PC-3 (cell line): ENCODE results near the gene HBD. TPM values are rescaled to one million over a fixed set of nuclear protein-coding genes. Genes with fewer than 3 reads are reported as not detected.

Experiments
- ATAC-seq: fragments of 200-7000 bp; cut with Tn5 transposase; 2 replicates; pipeline ENCODE4 v1.9.1; 2020; ENCODE audit warnings: mild to moderate bottlenecking, moderate library complexity
- Bru-seq: library from RNA; stranded (reverse); fragments of 400-500 nt; gene quantifications from one replicate; lab custom pipeline; 2021; lab: Mats Ljungman, UMichigan
- BruChase-seq, 2 experiments: library from RNA; stranded (reverse); fragments of 400-500 nt; gene quantifications; one replicate each; lab custom pipeline; 2021; lab: Mats Ljungman, UMichigan
- BruUV-seq: library from RNA; stranded (reverse); fragments of 400-500 nt; replicated peaks from 2 replicates; lab custom pipeline; 2021; lab: Mats Ljungman, UMichigan
- CTCF ChIA-PET: fragments of 300-600 bp; sonication (Branson Sonifier 250); formaldehyde crosslinking; loops from one replicate; lab custom pipeline; 2022; ENCODE audit warnings: antibody characterized with exemption; lab: Charles Lee
- POLR2A ChIA-PET: fragments of 300-600 bp; sonication (Branson Sonifier 250); formaldehyde crosslinking; loops from one replicate; lab custom pipeline; 2022; ENCODE audit warnings: antibody characterized with exemption; ENCODE audit not compliant: unreplicated experiment; lab: Charles Lee
- DNase-seq: peaks from one replicate; pipeline ENCODE4 v3.0.0-alpha.2; 2015
- H2AFZ ChIP-seq: fragments of 300-600 bp; sonication (generic); 2 replicates; pipeline ENCODE4 v1.6.0; 2016; ENCODE audit warnings: antibody characterized with exemption, low read length
- H3F3A ChIP-seq: fragments of 300-600 bp; sonication (generic); one replicate; pipeline ENCODE4 v1.6.0; 2017; ENCODE audit warnings: antibody characterized with exemption, low read length, control low read depth, mild to moderate bottlenecking; ENCODE audit not compliant: unreplicated experiment
- H3K27ac ChIP-seq: fragments of 300-600 bp; sonication (generic); 2 replicates; pipeline ENCODE4 v1.5.1; 2016; ENCODE audit warnings: mild to moderate bottlenecking, low read length
- H3K27me3 ChIP-seq: fragments of 300-600 bp; sonication (generic); 2 replicates; pipeline ENCODE4 v1.6.1; 2016; ENCODE audit warnings: low read length, mixed read lengths
- H3K36me3 ChIP-seq: fragments of 300-600 bp; sonication (generic); 2 replicates; pipeline ENCODE4 v1.6.1; 2016; ENCODE audit warnings: low read depth, mixed run types, low read length, mixed read lengths
- H3K4me1 ChIP-seq: fragments of 300-600 bp; sonication (generic); 2 replicates; pipeline ENCODE4 v1.5.1; 2016; ENCODE audit warnings: low read length; ENCODE audit not compliant: insufficient read depth
- H3K4me2 ChIP-seq: fragments of 300-600 bp; sonication (generic); 2 replicates; pipeline ENCODE4 v1.6.0; 2016; ENCODE audit warnings: low read length
- H3K4me3 ChIP-seq: fragments of 300-600 bp; sonication (generic); 2 replicates; pipeline ENCODE4 v1.5.1; 2016; ENCODE audit warnings: mild to moderate bottlenecking, low read length, mixed read lengths
- H3K79me2 ChIP-seq: fragments of 300-600 bp; sonication (generic); 2 replicates; pipeline ENCODE4 v1.6.1; 2017; ENCODE audit warnings: low read length, mixed read lengths
- H3K9ac ChIP-seq: fragments of 300-600 bp; sonication (generic); 2 replicates; pipeline ENCODE4 v1.6.0; 2016; ENCODE audit warnings: mild to moderate bottlenecking, low read length
- H3K9me2 ChIP-seq: fragments of 300-600 bp; sonication (generic); replicated peaks from 2 replicates; pipeline ENCODE4 v1.6.1; 2016; ENCODE audit warnings: mixed run types, low read length, mixed read lengths
- H3K9me3 ChIP-seq: fragments of 300-600 bp; sonication (generic); 2 replicates; pipeline ENCODE4 v1.6.1; 2016; ENCODE audit warnings: low read length, mixed read lengths
- H4K20me1 ChIP-seq: fragments of 300-600 bp; sonication (generic); 2 replicates; pipeline ENCODE4 v1.6.1; 2016; ENCODE audit warnings: low read length, mixed read lengths
- CTCF ChIP-seq: fragments of 300-600 bp; sonication (generic); conservative IDR thresholded peaks from 2 replicates; pipeline ENCODE4 v1.5.1; 2017; ENCODE audit warnings: antibody characterized with exemption, low read depth, mild to moderate bottlenecking, low read length
- EZH2 ChIP-seq: fragments of 300-600 bp; sonication (generic); IDR thresholded peaks from one replicate; pipeline ENCODE4 v1.6.1; 2017; ENCODE audit warnings: antibody characterized with exemption, mild to moderate bottlenecking, low read length; ENCODE audit not compliant: unreplicated experiment
- EZH2phosphoT487 ChIP-seq: fragments of 300-600 bp; sonication (generic); IDR thresholded peaks from 2 replicates; pipeline ENCODE4 v1.6.1; 2018; ENCODE audit warnings: mild to moderate bottlenecking, antibody characterized with exemption, low read length, borderline replicate concordance
- intact Hi-C: fragments of 100-400 bp; cut with micrococcal nuclease; formaldehyde crosslinking; loops from 2 replicates; pipeline ENCODE4 v1.9.0; 2023
- long read RNA-seq: library from polyadenylated mRNA; unstranded; transcript quantifications from one replicate; pipeline ENCODE4 v2.0.0, GENCODE V29; 2021; ENCODE audit not compliant: unreplicated experiment
- total RNA-seq: library from RNA; depleted of rRNA; stranded (reverse); fragments of >200 nt; gene quantifications from 2 replicates; pipeline ENCODE4 v1.2.3, GENCODE V29; 2014; rRNA removed

The HBD gene
- total RNA-seq (not detected in 2 replicates), Bru-seq, nascent RNA (not detected), BruChase-seq, experiment 1, labeled RNA remaining after a 6-hour chase (not detected), BruChase-seq, experiment 2, labeled RNA remaining after a 2-hour chase (percentile 11 among the genes with signal in this experiment)
- long read RNA-seq: 0 reads

DNA sequence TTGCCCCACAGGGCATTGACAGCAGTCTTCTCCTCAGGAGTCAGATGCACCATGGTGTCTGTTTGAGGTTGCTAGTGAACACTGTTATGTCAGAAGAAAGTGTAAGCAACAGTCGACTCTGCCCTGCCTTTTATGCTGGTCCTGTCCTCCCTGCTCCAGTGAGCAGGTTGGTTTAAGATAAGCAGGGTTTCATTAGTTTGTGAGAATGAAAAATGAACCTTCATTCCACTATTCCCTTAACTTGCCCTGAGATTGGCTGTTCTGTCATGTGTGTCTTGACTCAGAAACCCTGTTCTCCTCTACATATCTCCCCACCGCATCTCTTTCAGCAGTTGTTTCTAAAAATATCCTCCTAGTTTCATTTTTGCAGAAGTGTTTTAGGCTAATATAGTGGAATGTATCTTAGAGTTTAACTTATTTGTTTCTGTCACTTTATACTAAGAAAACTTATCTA is at the start of gene HBD:
Gene HBD (minus strand): TSS at position 103 of the 454 bp plus-strand sequence. CDS start 50 bp downstream, at position 53.
- H3K4me2 ChIP-seq: no peak within 1 kb of the TSS
- no peak for TF ChIP-seq CTCF
- no peaks in the 10 kb centered on the region for H3F3A ChIP-seq
- H3K9me2 ChIP-seq: no peaks in the 10 kb centered on the region
- intact Hi-C loops: no loop called here
- H3K9me3 ChIP-seq: no peaks in the 10 kb centered on the region
- no peaks in the 10 kb centered on the region for H3K4me1 ChIP-seq
- H2AFZ ChIP-seq: no peak within 1 kb of the TSS
- no peaks in the 10 kb centered on the region for H3K27me3 ChIP-seq
- ChIA-PET POLR2A (no interaction called here), CTCF (no interaction called here)
- H3K4me3 ChIP-seq: no peak within 1 kb of the TSS
- H3K9ac ChIP-seq: no peak within 1 kb of the TSS
- no peak within 1 kb of the TSS for H3K27ac ChIP-seq
- no peaks in the 10 kb centered on the region for H4K20me1 ChIP-seq
- no TSS peak for BruUV-seq
- H3K79me2 ChIP-seq: no peaks in the 10 kb centered on the region
- ATAC-seq (no peak), DNase-seq (no peak)
- H3K36me3 ChIP-seq: no peaks in the 10 kb centered on the region

- no TSS peak for BruUV-seq
- POLR2A ChIA-PET: no interaction called here
Observed at GRCh38 chr11:5283882-5284281, 49.6 kb upstream of the HBD start.

DNA sequence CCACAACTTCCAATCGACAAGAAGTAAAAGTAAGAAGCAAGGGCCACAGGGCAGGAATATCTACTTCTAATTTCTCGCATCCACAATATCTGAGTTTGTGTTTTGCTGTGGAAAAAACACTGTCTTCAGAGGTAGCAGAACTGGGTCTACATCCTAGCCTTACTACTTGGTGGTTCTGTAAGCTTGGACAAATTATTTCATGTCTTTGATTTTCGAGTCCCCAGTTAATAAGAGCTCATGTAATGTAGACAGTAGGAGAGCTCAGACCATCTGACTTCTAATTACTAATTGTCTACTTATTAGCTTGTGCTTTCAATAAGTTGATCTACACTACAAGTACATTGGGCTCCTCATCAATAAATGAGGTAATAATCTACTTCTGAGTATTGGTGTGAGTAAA is 48.8 kb upstream of the HBD start:
- no peaks in the 10 kb centered on the region for H3K27me3 ChIP-seq
- no peak for TF ChIP-seq EZH2
- TF ChIP-seq EZH2phosphoT487: no peak
- TF ChIP-seq CTCF: no peak
- no peak overlapping the region for H3K4me2 ChIP-seq
- ATAC-seq: no peak
- no peaks in the 10 kb centered on the region for H3K9me3 ChIP-seq
- no peaks in the 10 kb centered on the region for H3F3A ChIP-seq
- no peak overlapping the region for H3K27ac ChIP-seq
- DNase-seq: no peak
- no peaks in the 10 kb centered on the region for H3K36me3 ChIP-seq
- H3K79me2 ChIP-seq: no peaks in the 10 kb centered on the region
- intact Hi-C loops: no loop called here
- no peak overlapping the region for H2AFZ ChIP-seq
- no peaks in the 10 kb centered on the region for H4K20me1 ChIP-seq
- H3K4me3 ChIP-seq: no peak overlapping the region
- no peak overlapping the region for H3K9ac ChIP-seq
- no TSS peak for BruUV-seq
- POLR2A ChIA-PET: no interaction called here
- H3K9me2 ChIP-seq: no peaks in the 10 kb centered on the region
- peaks cover 4% of the 10 kb centered on the region; the same call in 1 of the 2 replicates for H3K4me1 ChIP-seq
- CTCF ChIA-PET: no interaction called here

More at GRCh38 chr11:5283882-5284281, 49.6 kb upstream of the HBD start:
- no peak overlapping the region for H3K4me3 ChIP-seq
- H3K9me2 ChIP-seq: no peaks in the 10 kb centered on the region
- H3K79me2 ChIP-seq: no peaks in the 10 kb centered on the region
- H2AFZ ChIP-seq: no peak overlapping the region
- no peaks in the 10 kb centered on the region for H3K36me3 ChIP-seq
- no peak overlapping the region for H3K4me2 ChIP-seq
- peaks cover 4% of the 10 kb centered on the region; the same call in 1 of the 2 replicates for H3K4me1 ChIP-seq
- intact Hi-C loops: no loop called here
- H3K27ac ChIP-seq: no peak overlapping the region
- TF ChIP-seq EZH2 (no peak), EZH2phosphoT487 (no peak), CTCF (no peak)
- no peaks in the 10 kb centered on the region for H3K27me3 ChIP-seq
- H4K20me1 ChIP-seq: no peaks in the 10 kb centered on the region
- H3F3A ChIP-seq: no peaks in the 10 kb centered on the region
- DNase-seq (no peak), ATAC-seq (no peak)
- CTCF ChIA-PET: no interaction called here
- H3K9ac ChIP-seq: no peak overlapping the region
- no peaks in the 10 kb centered on the region for H3K9me3 ChIP-seq
